ENCODE measurements around the gene PALMD.

DNA sequence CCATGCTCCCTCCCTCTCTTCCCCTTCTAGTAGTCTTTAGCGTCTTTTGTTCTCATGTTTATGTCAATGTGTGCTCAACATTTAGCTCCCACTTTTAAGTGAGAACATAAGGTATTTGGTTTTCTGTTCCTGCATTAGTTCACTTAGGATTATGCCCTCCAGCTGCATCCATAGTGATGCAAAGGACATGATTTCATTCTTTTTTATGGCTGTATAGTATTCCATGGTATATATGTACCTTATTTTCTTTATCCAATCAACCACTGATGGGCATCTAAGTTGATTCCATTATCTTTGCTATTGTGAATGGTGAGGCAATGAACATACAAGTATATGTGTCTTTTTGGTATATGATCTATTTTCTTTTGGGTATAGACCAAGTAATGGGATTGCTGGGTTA, 38.3 kb upstream of the PALMD start:
- TF ChIP-seq, protein P1, sequence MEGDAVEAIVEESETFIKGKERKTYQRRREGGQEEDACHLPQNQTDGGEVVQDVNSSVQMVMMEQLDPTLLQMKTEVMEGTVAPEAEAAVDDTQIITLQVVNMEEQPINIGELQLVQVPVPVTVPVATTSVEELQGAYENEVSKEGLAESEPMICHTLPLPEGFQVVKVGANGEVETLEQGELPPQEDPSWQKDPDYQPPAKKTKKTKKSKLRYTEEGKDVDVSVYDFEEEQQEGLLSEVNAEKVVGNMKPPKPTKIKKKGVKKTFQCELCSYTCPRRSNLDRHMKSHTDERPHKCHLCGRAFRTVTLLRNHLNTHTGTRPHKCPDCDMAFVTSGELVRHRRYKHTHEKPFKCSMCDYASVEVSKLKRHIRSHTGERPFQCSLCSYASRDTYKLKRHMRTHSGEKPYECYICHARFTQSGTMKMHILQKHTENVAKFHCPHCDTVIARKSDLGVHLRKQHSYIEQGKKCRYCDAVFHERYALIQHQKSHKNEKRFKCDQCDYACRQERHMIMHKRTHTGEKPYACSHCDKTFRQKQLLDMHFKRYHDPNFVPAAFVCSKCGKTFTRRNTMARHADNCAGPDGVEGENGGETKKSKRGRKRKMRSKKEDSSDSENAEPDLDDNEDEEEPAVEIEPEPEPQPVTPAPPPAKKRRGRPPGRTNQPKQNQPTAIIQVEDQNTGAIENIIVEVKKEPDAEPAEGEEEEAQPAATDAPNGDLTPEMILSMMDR (IDR thresholded peaks at IDR 0.05; ENCODE audit: low read length) = no peak
- no peak for TF ChIP-seq EZH2phosphoT487 (IDR thresholded peaks at IDR 0.05; ENCODE audit: low read length)
